Transverse colon (tissue), 4 donors: ENCODE measurements around the gene MGMT. TPM values are rescaled to one million over a fixed set of nuclear protein-coding genes. Genes with fewer than 3 reads are reported as not detected.

ENCODE experiments used
- DNase-seq: peaks from one replicate; pipeline ENCODE4 v3.0.0-alpha.2; 2019
- H3K27ac ChIP-seq, 4 donors: fragments of 200-600 bp; sonication (generic); 2 replicates each; pipeline ENCODE4 v1.5.1; 2016 to 2018; ENCODE audit warnings: inconsistent platforms in 4 of 4
- H3K27me3 ChIP-seq: fragments of 200-600 bp; sonication (generic); 2 replicates; pipeline ENCODE4 v1.5.1; 2017; ENCODE audit warnings: inconsistent platforms
- H3K36me3 ChIP-seq, 4 donors: fragments of 200-600 bp; sonication (generic); 2 replicates each; pipeline ENCODE4 v1.5.1; 2017 to 2019; ENCODE audit warnings: inconsistent platforms in 4 of 4
- H3K4me1 ChIP-seq, 4 donors: fragments of 200-600 bp; sonication (generic); 2 replicates each; pipeline ENCODE4 v1.5.1; 2017 to 2020; ENCODE audit warnings: inconsistent platforms in 4 of 4
- H3K4me3 ChIP-seq, 4 donors: fragments of 200-600 bp; sonication (generic); 1 replicate in 1 of 4; 2 replicates in 3 of 4; pipeline versions ENCODE4 v1.5.1 to v1.6.1; 2017 to 2019; ENCODE audit warnings: inconsistent platforms in 4 of 4
- H3K9me3 ChIP-seq, 2 donors: fragments of 200-600 bp; sonication (generic); 2 replicates each; pipeline ENCODE4 v1.5.1; 2017 to 2019; ENCODE audit warnings: inconsistent platforms in 2 of 2
- EP300 ChIP-seq: sonication (generic); formaldehyde crosslinking; IDR thresholded peaks from one replicate; pipeline ENCODE4 v1.6.1; 2017; ENCODE audit warnings: antibody characterized with exemption, low read depth
- POLR2A ChIP-seq: fragments of 450-650 bp; IDR thresholded peaks from one replicate; pipeline ENCODE4 v1.6.1; 2016; ENCODE audit warnings: antibody characterized with exemption, mild to moderate bottlenecking, moderate library complexity
- POLR2AphosphoS5 ChIP-seq, 3 donors: sonication (generic); formaldehyde crosslinking; IDR thresholded peaks; one replicate each; pipeline ENCODE4 v1.6.1; 2016; ENCODE audit warnings: antibody characterized with exemption in 3 of 3
- WGBS, 2 donors: methylation state at CpG; one replicate each; pipeline ENCODE4 v1.1.5; 2018; ENCODE audit warnings: low coverage in 1 of 2; 5-methylcytosine and 5-hydroxymethylcytosine counted together
- in situ Hi-C, 4 donors: fragments of 200-750 bp; cut with MboI; loops; one replicate each; pipeline versions ENCODE4 v1.15.0 to v1.15.1; 2017; ENCODE audit warnings: low sequenced_read_pairs in 3 of 4, low pct_ligation_motif_present in 1 of 4, low pct_unique_long_range_greater_than_20kb in 1 of 4
- intact Hi-C: fragments of 100-400 bp; cut with DNase I; formaldehyde crosslinking; loops from one replicate; pipeline ENCODE4 v1.15.1; 2023; ENCODE audit warnings: low total_unique reads
- total RNA-seq, 4 donors: library from RNA; depleted of rRNA; stranded (reverse); fragments of >200 nt; gene quantifications; one replicate each; pipeline ENCODE4 v1.1.0, GENCODE V29; 2016
- TF ChIP-seq, protein P1 (sequence below), 5 experiments: fragments of 200-600 bp in 3 of 5; fragments of 450-650 bp in 2 of 5; sonication (generic) in 3 of 5; IDR thresholded peaks; 1 replicate in 2 of 5; 2 replicates in 3 of 5; pipeline ENCODE4 v1.5.1; 2016 to 2017; ENCODE audit warnings: antibody characterized with exemption in 5 of 5, inconsistent platforms in 3 of 5, mild to moderate bottlenecking in 2 of 5, moderate library complexity in 1 of 5

MGMT gene
- total RNA-seq, 4 donors from 2014 or later = 6.6 to 28.9 (median 14.0) TPM

DNA sequence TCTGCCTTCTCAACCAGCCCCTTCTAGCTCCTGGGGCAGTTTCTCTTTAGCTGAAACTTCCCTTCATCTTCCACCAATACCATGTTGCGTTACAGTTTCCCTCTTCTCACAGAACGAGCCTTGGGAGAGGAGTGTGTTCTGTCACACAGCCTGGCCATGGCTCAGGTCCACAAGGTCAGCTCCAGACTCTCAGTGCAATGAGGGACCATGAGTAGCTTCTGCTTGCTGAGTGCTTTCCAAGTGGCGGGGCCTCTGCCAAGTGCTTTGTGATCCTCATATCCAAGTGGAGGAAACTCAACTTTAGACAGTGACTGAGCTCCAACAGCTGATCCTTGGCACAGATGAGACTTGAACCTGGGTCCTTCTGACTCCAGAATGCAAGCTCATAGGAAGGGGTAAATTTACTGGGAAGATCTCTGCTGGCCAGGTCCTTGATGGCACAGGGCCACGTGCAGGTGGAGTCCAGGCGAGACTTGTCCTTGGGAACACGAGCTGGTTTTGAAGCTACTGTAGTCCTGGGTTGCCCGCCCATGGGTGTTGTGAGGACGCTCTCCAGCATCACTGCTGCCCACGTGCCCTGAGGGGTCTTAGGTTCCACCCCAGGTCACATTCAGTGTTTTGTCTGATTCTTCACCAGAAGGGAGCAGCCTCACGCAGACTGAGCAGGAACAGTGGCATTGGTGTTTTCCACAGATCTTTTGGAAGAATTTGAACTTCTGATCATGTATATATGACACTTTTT, 259.0 kb downstream of the MGMT start:
- in situ Hi-C loops = no loop called here
- WGBS, 2 donors = 83 to 89% methylated on average over 1 to 10 of the region's 10 CpGs
- TF ChIP-seq, protein P1, sequence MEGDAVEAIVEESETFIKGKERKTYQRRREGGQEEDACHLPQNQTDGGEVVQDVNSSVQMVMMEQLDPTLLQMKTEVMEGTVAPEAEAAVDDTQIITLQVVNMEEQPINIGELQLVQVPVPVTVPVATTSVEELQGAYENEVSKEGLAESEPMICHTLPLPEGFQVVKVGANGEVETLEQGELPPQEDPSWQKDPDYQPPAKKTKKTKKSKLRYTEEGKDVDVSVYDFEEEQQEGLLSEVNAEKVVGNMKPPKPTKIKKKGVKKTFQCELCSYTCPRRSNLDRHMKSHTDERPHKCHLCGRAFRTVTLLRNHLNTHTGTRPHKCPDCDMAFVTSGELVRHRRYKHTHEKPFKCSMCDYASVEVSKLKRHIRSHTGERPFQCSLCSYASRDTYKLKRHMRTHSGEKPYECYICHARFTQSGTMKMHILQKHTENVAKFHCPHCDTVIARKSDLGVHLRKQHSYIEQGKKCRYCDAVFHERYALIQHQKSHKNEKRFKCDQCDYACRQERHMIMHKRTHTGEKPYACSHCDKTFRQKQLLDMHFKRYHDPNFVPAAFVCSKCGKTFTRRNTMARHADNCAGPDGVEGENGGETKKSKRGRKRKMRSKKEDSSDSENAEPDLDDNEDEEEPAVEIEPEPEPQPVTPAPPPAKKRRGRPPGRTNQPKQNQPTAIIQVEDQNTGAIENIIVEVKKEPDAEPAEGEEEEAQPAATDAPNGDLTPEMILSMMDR (IDR thresholded peaks at IDR 0.05) = no peak
- TF ChIP-seq POLR2AphosphoS5 (IDR thresholded peaks at IDR 0.05) (no peak), POLR2A (no peak), EP300 (no peak)

DNA sequence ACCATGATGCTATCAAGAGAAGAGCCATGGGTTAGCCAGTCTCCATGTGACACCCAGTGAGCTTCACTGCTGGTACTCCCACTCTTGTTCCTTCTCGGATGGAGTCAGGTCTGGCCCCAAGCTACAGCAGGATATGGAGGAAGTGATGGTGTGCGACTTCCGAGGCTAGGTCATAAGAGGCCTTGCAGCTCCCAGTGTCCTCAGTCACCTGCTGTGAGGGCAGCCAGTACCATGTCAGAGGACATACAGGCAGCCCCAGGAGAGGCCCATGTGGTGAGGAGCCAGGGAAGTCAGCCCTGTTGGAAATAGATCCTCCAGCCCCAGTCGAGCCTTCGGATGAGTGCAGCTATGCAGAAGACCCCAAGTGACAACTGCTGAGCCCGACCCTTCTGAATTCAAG, 260.0 kb downstream of the MGMT start:
- H3K36me3 ChIP-seq = no peaks in the 10 kb centered on the region
- no peaks in the 10 kb centered on the region for H3K9me3 ChIP-seq
- no peak overlapping the region for H3K27ac ChIP-seq
- no peaks in the 10 kb centered on the region for H3K4me1 ChIP-seq
- in situ Hi-C loops = no loop called here
- no peak overlapping the region for H3K4me3 ChIP-seq
- 94% methylated on average over 6 of the region's 6 CpGs; no CpG with 5 or more reads in 1 of the 2 donors for WGBS, 2 donors
- TF ChIP-seq POLR2AphosphoS5 (IDR thresholded peaks at IDR 0.05) (no peak), POLR2A (no peak)
- intact Hi-C loops = no loop called here
- no peaks in the 10 kb centered on the region for H3K27me3 ChIP-seq
- no peak for DNase-seq

More for the DNA sequence above, 259.0 kb downstream of the MGMT start:
- H3K4me3 ChIP-seq = no peak overlapping the region
- H3K27me3 ChIP-seq = no peaks in the 10 kb centered on the region
- no peaks in the 10 kb centered on the region for H3K9me3 ChIP-seq
- H3K36me3 ChIP-seq = no peaks in the 10 kb centered on the region
- intact Hi-C loops = no loop called here
- no peaks in the 10 kb centered on the region for H3K4me1 ChIP-seq
- no peak overlapping the region for H3K27ac ChIP-seq
- DNase-seq = no peak

DNA sequence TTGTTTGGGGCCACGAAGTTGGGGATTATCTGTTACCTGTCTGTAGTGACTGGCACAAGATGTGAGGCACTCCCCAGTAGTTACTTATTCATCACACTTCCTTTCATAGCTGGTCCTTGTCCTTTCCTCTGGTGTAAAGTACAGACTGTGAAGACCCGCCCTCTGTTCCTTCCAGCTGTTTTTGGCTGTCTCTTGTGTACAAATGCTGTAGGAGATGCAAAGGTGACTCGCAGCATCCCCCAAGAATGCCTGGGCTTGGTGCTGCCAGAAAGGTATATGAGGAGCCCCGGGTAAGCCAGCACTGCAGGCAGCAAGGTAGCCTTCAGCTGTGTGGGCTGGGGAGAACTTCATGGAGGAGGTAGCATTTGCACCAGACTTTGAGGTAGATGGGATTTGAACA, 260.5 kb downstream of the MGMT start:
- no peaks in the 10 kb centered on the region for H3K36me3 ChIP-seq
- H3K9me3 ChIP-seq = no peaks in the 10 kb centered on the region
- in situ Hi-C loops = no loop called here
- no peak for DNase-seq
- H3K4me3 ChIP-seq = no peak overlapping the region
- WGBS, 2 donors = 72% methylated on average over 4 of the region's 4 CpGs; no CpG with 5 or more reads in 1 of the 2 donors
- H3K4me1 ChIP-seq = no peaks in the 10 kb centered on the region
- H3K27ac ChIP-seq = no peak overlapping the region
- no peaks in the 10 kb centered on the region for H3K27me3 ChIP-seq
- intact Hi-C loops = no loop called here
- TF ChIP-seq POLR2AphosphoS5 (IDR thresholded peaks at IDR 0.05) (no peak), POLR2A (no peak), EP300 (no peak)
- TF ChIP-seq, protein P1 (IDR thresholded peaks at IDR 0.05) = no peak

DNA sequence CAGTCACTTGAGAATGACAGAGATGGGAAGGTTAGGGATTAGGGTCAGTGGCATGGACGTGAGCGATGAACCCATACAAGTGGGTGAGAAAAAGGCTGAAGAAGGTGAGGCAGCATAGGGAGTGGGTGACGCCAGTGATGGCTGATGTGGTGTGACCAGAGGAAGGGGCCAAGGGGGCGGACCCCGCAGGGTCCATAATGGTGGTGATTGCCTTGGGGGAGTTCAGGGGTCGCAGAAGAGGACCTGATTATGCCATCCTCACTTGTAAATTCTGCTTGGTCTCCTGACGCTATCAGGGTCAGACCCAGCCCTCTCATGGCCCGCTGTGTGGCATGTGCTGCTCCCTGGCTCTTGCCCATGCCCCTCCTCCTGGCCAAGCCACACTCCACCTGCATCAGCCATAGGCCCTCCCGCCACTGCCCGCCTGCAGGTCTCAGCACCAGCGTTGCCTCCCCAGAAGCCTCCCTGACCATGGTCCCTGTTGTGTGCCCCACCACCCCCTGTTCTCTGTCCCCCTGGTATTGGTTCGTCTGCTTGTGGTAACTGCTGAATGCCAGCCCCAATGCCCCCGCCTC, 261.3 kb downstream of the MGMT start:
- Histone ChIP-seq H3K9me3 (no peaks in the 10 kb centered on the region), H3K27me3 (no peaks in the 10 kb centered on the region), H3K36me3 (no peaks in the 10 kb centered on the region), H3K27ac (no peak overlapping the region), H3K4me1 (no peaks in the 10 kb centered on the region), H3K4me3 (no peak overlapping the region)
- intact Hi-C loops (no loop called here), in situ Hi-C loops (no loop called here)
- no peak for DNase-seq
- WGBS, 2 donors = 92 to 95% methylated on average over 7 to 13 of the region's 13 CpGs
- TF ChIP-seq EP300 = no peak
- no peak for TF ChIP-seq POLR2AphosphoS5 (IDR thresholded peaks at IDR 0.05)
- no peak for TF ChIP-seq POLR2A
- TF ChIP-seq, protein P1 (IDR thresholded peaks at IDR 0.05) = no peak
